WTC11 (cell line): ENCODE data around the gene EGF. TPM values are rescaled to one million over a fixed set of nuclear protein-coding genes. Genes with fewer than 3 reads are reported as not detected.
A peak's percentile ranks its signal among the peaks of the same experiment; 100 is the strongest.

Source experiments
- ATAC-seq: fragments of 200-7000 bp; cut with Tn5 transposase; 2 replicates; pipeline ENCODE4 v1.10.0; 2021; ENCODE audit warnings: mild to moderate bottlenecking, moderate library complexity
- CTCF ChIA-PET: fragments of 300-600 bp; sonication (Branson Sonifier 250); formaldehyde crosslinking; loops from one replicate; lab custom pipeline; 2021; ENCODE audit warnings: antibody characterized with exemption; lab: Charles Lee
- POLR2A ChIA-PET: fragments of 350-600 bp; sonication (Branson Sonifier 250); formaldehyde crosslinking; loops from one replicate; lab custom pipeline; 2021; ENCODE audit warnings: antibody characterized with exemption; lab: Charles Lee
- DNase-seq: peaks from one replicate; pipeline ENCODE4 v3.0.0; 2021; ENCODE audit warnings: low spot score
- H3K27ac Mint-ChIP-seq: 2 replicates; pipeline ENCODE4 v1.8.0; 2021; ENCODE audit warnings: mixed read lengths
- H3K27me3 Mint-ChIP-seq: 2 replicates; pipeline ENCODE4 v1.8.0; 2021; ENCODE audit warnings: low read depth, mild to moderate bottlenecking, moderate library complexity, mixed read lengths
- H3K36me3 Mint-ChIP-seq: 2 replicates; pipeline ENCODE4 v1.8.0; 2021; ENCODE audit warnings: mixed read lengths
- H3K4me1 Mint-ChIP-seq: 2 replicates; pipeline ENCODE4 v1.8.0; 2022; ENCODE audit warnings: mixed read lengths
- H3K4me3 Mint-ChIP-seq: 2 replicates; pipeline ENCODE4 v1.8.0; 2021; ENCODE audit warnings: mild to moderate bottlenecking, moderate library complexity, mixed read lengths
- H3K9me3 Mint-ChIP-seq: 2 replicates; pipeline ENCODE4 v1.8.0; 2021; ENCODE audit warnings: mixed read lengths
- ELF4 ChIP-seq: sonication (generic); formaldehyde crosslinking; IDR thresholded peaks from 2 replicates; pipeline ENCODE4 v1.8.1; 2022; ENCODE audit warnings: low read depth, mild to moderate bottlenecking, moderate library complexity, missing genetic modification reagents
- ESRRA ChIP-seq: sonication (generic); formaldehyde crosslinking; IDR thresholded peaks from 2 replicates; pipeline ENCODE4 v1.8.1; 2022; ENCODE audit warnings: mild to moderate bottlenecking, missing genetic modification reagents, borderline replicate concordance
- GABPB1 ChIP-seq: sonication (generic); formaldehyde crosslinking; IDR thresholded peaks from 2 replicates; pipeline ENCODE4 v1.8.1; 2023; ENCODE audit warnings: mild to moderate bottlenecking, missing genetic modification reagents
- GTF2I ChIP-seq: fragments of 250-450 bp; sonication (Bioruptor Pico); conservative IDR thresholded peaks from 2 replicates; pipeline ENCODE4 v1.4.0; 2021; ENCODE audit warnings: mild to moderate bottlenecking
- JUN ChIP-seq: sonication (generic); formaldehyde crosslinking; IDR thresholded peaks from 2 replicates; pipeline ENCODE4 v1.8.0; 2023; ENCODE audit warnings: mild to moderate bottlenecking, missing genetic modification reagents
- NFATC4 ChIP-seq: fragments of 250-450 bp; sonication (Bioruptor Pico); IDR thresholded peaks from 2 replicates; pipeline ENCODE4 v1.9.0; 2021; ENCODE audit warnings: mild to moderate bottlenecking
- TP53 ChIP-seq: sonication (generic); formaldehyde crosslinking; IDR thresholded peaks from 2 replicates; pipeline ENCODE4 v1.8.1; 2023; ENCODE audit warnings: mild to moderate bottlenecking, missing genetic modification reagents
- ZNF671 ChIP-seq: fragments of 250-450 bp; sonication (Bioruptor Pico); IDR thresholded peaks from 2 replicates; pipeline ENCODE4 v1.8.0; 2021; ENCODE audit warnings: mild to moderate bottlenecking
- total RNA-seq: library from RNA; stranded (reverse); gene quantifications from 3 replicates; pipeline ENCODE4 v1.2.3, GENCODE V29; 2021
- TF ChIP-seq, protein P1 (sequence below): fragments of 250-450 bp; sonication (Bioruptor Pico); IDR thresholded peaks from 2 replicates; pipeline ENCODE4 v1.9.0; 2021; ENCODE audit warnings: mild to moderate bottlenecking
- TF ChIP-seq, protein P2 (sequence below): sonication (generic); formaldehyde crosslinking; IDR thresholded peaks from 2 replicates; pipeline ENCODE4 v1.8.1; 2023; ENCODE audit warnings: mild to moderate bottlenecking, missing genetic modification reagents, borderline replicate concordance
- TF ChIP-seq, protein P3 (sequence below): fragments of 200-600 bp; IDR thresholded peaks from 2 replicates; pipeline ENCODE4 v1.8.0; 2022; ENCODE audit warnings: antibody characterized with exemption
- TF ChIP-seq, protein P4 (sequence below): fragments of 250-450 bp; sonication (Bioruptor Pico); conservative IDR thresholded peaks from 2 replicates; pipeline ENCODE4 v1.9.0; 2021; ENCODE audit warnings: mild to moderate bottlenecking
- TF ChIP-seq, protein P5 (sequence below): sonication (generic); formaldehyde crosslinking; IDR thresholded peaks from 2 replicates; pipeline ENCODE4 v1.8.0; 2022; ENCODE audit warnings: mild to moderate bottlenecking, missing genetic modification reagents
- TF ChIP-seq, protein P6 (sequence below): sonication (generic); formaldehyde crosslinking; IDR thresholded peaks from 2 replicates; pipeline ENCODE4 v1.8.1; 2022; ENCODE audit warnings: low read depth, missing genetic modification reagents, borderline replicate concordance
- TF ChIP-seq, protein P7 (sequence below): sonication (generic); formaldehyde crosslinking; conservative IDR thresholded peaks from 2 replicates; pipeline ENCODE4 v1.8.1; 2022; ENCODE audit warnings: mild to moderate bottlenecking, missing genetic modification reagents
- TF ChIP-seq, protein P8 (sequence below): sonication (generic); formaldehyde crosslinking; IDR thresholded peaks from 2 replicates; pipeline ENCODE4 v1.8.1; 2023; ENCODE audit warnings: mild to moderate bottlenecking, moderate library complexity, missing genetic modification reagents
- TF ChIP-seq, protein P9 (sequence below): sonication (generic); formaldehyde crosslinking; IDR thresholded peaks from 2 replicates; pipeline ENCODE4 v1.8.0; 2022; ENCODE audit warnings: mild to moderate bottlenecking, missing genetic modification reagents
- TF ChIP-seq, protein P10 (sequence below): sonication (generic); formaldehyde crosslinking; IDR thresholded peaks from 2 replicates; pipeline ENCODE4 v1.8.0; 2023; ENCODE audit warnings: missing genetic modification reagents

Gene EGF
- total RNA-seq, 1 experiment from 2014 or later, result 2.5 TPM

DNA sequence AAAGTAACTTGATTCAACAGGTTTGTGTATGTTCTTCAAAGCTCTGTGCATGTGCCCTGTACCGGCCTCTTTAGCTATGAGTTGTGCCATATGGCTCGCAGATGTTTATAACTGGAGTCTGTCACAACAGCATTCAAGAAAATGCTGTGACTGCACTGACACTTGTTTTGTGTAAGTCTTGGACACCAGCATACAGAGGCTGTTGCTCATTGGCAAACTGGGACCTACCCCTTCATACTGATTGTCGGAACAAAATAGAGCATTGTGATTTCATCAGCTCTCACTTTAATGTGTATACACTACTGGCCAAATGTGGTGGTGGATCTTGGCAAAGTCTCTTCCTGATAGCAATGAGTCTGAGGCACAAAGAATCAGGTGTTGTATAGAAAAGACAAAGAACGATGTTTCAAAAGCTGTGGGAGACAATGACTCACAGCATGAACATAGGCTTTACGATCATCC is 133.9 kb downstream of the EGF start:
- ATAC-seq (no peak), DNase-seq (no peak)
- CTCF ChIA-PET, result interaction anchor here (1.0 kb wide), 1 partner anchor 269 kb away, joined by 3 read pairs; no protein-coding TSS in a partner anchor
- TF ChIP-seq, protein P1, sequence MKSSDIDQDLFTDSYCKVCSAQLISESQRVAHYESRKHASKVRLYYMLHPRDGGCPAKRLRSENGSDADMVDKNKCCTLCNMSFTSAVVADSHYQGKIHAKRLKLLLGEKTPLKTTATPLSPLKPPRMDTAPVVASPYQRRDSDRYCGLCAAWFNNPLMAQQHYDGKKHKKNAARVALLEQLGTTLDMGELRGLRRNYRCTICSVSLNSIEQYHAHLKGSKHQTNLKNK (CRISPR knock-in tag), result no peak
- TF ChIP-seq ZNF671 (CRISPR knock-in tag) (no peak), NFATC4 (CRISPR knock-in tag) (no peak), JUN (CRISPR knock-in tag) (no peak), TP53 (CRISPR knock-in tag) (no peak), ESRRA (CRISPR knock-in tag) (no peak), GTF2I (CRISPR knock-in tag) (no peak), ELF4 (CRISPR knock-in tag) (no peak), GABPB1 (CRISPR knock-in tag) (no peak)
- TF ChIP-seq, protein P2, sequence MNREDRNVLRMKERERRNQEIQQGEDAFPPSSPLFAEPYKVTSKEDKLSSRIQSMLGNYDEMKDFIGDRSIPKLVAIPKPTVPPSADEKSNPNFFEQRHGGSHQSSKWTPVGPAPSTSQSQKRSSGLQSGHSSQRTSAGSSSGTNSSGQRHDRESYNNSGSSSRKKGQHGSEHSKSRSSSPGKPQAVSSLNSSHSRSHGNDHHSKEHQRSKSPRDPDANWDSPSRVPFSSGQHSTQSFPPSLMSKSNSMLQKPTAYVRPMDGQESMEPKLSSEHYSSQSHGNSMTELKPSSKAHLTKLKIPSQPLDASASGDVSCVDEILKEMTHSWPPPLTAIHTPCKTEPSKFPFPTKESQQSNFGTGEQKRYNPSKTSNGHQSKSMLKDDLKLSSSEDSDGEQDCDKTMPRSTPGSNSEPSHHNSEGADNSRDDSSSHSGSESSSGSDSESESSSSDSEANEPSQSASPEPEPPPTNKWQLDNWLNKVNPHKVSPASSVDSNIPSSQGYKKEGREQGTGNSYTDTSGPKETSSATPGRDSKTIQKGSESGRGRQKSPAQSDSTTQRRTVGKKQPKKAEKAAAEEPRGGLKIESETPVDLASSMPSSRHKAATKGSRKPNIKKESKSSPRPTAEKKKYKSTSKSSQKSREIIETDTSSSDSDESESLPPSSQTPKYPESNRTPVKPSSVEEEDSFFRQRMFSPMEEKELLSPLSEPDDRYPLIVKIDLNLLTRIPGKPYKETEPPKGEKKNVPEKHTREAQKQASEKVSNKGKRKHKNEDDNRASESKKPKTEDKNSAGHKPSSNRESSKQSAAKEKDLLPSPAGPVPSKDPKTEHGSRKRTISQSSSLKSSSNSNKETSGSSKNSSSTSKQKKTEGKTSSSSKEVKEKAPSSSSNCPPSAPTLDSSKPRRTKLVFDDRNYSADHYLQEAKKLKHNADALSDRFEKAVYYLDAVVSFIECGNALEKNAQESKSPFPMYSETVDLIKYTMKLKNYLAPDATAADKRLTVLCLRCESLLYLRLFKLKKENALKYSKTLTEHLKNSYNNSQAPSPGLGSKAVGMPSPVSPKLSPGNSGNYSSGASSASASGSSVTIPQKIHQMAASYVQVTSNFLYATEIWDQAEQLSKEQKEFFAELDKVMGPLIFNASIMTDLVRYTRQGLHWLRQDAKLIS, result no peak
- TF ChIP-seq, protein P3, sequence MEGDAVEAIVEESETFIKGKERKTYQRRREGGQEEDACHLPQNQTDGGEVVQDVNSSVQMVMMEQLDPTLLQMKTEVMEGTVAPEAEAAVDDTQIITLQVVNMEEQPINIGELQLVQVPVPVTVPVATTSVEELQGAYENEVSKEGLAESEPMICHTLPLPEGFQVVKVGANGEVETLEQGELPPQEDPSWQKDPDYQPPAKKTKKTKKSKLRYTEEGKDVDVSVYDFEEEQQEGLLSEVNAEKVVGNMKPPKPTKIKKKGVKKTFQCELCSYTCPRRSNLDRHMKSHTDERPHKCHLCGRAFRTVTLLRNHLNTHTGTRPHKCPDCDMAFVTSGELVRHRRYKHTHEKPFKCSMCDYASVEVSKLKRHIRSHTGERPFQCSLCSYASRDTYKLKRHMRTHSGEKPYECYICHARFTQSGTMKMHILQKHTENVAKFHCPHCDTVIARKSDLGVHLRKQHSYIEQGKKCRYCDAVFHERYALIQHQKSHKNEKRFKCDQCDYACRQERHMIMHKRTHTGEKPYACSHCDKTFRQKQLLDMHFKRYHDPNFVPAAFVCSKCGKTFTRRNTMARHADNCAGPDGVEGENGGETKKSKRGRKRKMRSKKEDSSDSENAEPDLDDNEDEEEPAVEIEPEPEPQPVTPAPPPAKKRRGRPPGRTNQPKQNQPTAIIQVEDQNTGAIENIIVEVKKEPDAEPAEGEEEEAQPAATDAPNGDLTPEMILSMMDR, result no peak
- TF ChIP-seq, protein P4, sequence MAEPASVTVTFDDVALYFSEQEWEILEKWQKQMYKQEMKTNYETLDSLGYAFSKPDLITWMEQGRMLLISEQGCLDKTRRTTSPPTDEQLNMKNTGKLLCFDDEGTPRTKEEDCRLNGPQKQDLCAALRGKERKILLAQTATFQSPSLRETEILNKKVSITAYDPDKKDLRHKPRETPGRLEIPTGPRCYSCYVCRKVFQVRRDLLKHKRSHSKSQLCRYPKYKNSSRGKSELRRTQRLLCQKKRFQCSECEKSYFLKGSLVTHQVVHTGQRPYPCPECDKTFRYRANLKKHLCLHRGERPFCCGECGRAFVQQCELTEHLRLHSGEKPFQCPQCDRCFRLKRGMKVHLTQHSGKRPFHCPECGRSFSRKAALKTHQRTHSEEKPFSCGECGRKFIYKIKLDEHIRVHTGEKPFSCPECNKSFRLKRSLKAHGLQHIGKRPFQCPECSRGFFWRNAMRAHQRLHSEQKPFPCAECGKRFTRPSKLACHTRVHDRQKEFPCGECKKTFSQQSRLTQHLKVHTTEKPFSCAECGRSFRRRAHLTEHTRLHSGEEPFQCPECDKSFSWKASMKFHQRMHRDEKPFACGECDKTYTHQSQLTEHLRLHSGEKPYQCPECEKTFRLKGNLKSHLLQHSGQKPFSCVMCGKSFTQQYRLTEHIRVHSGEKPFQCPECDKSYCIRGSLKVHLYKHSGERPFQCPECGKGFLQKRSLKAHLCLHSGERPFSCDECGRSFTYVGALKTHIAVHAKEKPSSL (CRISPR knock-in tag), result no peak
- TF ChIP-seq, protein P5, sequence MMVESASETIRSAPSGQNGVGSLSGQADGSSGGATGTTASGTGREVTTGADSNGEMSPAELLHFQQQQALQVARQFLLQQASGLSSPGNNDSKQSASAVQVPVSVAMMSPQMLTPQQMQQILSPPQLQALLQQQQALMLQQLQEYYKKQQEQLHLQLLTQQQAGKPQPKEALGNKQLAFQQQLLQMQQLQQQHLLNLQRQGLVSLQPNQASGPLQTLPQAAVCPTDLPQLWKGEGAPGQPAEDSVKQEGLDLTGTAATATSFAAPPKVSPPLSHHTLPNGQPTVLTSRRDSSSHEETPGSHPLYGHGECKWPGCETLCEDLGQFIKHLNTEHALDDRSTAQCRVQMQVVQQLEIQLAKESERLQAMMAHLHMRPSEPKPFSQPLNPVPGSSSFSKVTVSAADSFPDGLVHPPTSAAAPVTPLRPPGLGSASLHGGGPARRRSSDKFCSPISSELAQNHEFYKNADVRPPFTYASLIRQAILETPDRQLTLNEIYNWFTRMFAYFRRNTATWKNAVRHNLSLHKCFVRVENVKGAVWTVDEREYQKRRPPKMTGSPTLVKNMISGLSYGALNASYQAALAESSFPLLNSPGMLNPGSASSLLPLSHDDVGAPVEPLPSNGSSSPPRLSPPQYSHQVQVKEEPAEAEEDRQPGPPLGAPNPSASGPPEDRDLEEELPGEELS (CRISPR knock-in tag), result no peak
- TF ChIP-seq, protein P6, sequence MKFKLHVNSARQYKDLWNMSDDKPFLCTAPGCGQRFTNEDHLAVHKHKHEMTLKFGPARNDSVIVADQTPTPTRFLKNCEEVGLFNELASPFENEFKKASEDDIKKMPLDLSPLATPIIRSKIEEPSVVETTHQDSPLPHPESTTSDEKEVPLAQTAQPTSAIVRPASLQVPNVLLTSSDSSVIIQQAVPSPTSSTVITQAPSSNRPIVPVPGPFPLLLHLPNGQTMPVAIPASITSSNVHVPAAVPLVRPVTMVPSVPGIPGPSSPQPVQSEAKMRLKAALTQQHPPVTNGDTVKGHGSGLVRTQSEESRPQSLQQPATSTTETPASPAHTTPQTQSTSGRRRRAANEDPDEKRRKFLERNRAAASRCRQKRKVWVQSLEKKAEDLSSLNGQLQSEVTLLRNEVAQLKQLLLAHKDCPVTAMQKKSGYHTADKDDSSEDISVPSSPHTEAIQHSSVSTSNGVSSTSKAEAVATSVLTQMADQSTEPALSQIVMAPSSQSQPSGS (CRISPR knock-in tag), result no peak
- TF ChIP-seq, protein P7, sequence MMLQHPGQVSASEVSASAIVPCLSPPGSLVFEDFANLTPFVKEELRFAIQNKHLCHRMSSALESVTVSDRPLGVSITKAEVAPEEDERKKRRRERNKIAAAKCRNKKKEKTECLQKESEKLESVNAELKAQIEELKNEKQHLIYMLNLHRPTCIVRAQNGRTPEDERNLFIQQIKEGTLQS, result no peak
- TF ChIP-seq, protein P8, sequence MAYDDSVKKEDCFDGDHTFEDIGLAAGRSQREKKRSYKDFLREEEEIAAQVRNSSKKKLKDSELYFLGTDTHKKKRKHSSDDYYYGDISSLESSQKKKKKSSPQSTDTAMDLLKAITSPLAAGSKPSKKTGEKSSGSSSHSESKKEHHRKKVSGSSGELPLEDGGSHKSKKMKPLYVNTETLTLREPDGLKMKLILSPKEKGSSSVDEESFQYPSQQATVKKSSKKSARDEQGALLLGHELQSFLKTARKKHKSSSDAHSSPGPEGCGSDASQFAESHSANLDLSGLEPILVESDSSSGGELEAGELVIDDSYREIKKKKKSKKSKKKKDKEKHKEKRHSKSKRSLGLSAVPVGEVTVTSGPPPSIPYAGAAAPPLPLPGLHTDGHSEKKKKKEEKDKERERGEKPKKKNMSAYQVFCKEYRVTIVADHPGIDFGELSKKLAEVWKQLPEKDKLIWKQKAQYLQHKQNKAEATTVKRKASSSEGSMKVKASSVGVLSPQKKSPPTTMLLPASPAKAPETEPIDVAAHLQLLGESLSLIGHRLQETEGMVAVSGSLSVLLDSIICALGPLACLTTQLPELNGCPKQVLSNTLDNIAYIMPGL (CRISPR knock-in tag), result no peak
- TF ChIP-seq, protein P9, sequence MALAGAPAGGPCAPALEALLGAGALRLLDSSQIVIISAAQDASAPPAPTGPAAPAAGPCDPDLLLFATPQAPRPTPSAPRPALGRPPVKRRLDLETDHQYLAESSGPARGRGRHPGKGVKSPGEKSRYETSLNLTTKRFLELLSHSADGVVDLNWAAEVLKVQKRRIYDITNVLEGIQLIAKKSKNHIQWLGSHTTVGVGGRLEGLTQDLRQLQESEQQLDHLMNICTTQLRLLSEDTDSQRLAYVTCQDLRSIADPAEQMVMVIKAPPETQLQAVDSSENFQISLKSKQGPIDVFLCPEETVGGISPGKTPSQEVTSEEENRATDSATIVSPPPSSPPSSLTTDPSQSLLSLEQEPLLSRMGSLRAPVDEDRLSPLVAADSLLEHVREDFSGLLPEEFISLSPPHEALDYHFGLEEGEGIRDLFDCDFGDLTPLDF (CRISPR knock-in tag), result no peak
- TF ChIP-seq, protein P10, sequence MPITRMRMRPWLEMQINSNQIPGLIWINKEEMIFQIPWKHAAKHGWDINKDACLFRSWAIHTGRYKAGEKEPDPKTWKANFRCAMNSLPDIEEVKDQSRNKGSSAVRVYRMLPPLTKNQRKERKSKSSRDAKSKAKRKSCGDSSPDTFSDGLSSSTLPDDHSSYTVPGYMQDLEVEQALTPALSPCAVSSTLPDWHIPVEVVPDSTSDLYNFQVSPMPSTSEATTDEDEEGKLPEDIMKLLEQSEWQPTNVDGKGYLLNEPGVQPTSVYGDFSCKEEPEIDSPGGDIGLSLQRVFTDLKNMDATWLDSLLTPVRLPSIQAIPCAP (CRISPR knock-in tag), result no peak
- Mint-ChIP-seq H3K4me3 (no peak overlapping the region), H3K36me3 (peaks cover 21% of the 10 kb centered on the region), H3K27ac (peak overlapping the region; percentile 71), H3K9me3 (no peaks in the 10 kb centered on the region), H3K4me1 (0 out of 2 replicates have a peak, but pooled peaks cover 8% of the 10 kb centered on the region), H3K27me3 (no peaks in the 10 kb centered on the region)
- POLR2A ChIA-PET, result no interaction called here
